ENCODE results near the gene ETHE1.

The ETHE1 gene

GRCh38 chr19:43507880-43508279 lies 19.1 kb downstream of the ETHE1 start:
- TF ChIP-seq, protein P1, sequence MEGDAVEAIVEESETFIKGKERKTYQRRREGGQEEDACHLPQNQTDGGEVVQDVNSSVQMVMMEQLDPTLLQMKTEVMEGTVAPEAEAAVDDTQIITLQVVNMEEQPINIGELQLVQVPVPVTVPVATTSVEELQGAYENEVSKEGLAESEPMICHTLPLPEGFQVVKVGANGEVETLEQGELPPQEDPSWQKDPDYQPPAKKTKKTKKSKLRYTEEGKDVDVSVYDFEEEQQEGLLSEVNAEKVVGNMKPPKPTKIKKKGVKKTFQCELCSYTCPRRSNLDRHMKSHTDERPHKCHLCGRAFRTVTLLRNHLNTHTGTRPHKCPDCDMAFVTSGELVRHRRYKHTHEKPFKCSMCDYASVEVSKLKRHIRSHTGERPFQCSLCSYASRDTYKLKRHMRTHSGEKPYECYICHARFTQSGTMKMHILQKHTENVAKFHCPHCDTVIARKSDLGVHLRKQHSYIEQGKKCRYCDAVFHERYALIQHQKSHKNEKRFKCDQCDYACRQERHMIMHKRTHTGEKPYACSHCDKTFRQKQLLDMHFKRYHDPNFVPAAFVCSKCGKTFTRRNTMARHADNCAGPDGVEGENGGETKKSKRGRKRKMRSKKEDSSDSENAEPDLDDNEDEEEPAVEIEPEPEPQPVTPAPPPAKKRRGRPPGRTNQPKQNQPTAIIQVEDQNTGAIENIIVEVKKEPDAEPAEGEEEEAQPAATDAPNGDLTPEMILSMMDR (IDR thresholded peaks at IDR 0.05; ENCODE audit: low read depth, low read length, missing control alignments): no peak
- DNase-seq (ENCODE audit: low read depth): no peak
- H3K4me3 ChIP-seq (ENCODE audit: low read depth, low read length): no peak overlapping the region

DNA sequence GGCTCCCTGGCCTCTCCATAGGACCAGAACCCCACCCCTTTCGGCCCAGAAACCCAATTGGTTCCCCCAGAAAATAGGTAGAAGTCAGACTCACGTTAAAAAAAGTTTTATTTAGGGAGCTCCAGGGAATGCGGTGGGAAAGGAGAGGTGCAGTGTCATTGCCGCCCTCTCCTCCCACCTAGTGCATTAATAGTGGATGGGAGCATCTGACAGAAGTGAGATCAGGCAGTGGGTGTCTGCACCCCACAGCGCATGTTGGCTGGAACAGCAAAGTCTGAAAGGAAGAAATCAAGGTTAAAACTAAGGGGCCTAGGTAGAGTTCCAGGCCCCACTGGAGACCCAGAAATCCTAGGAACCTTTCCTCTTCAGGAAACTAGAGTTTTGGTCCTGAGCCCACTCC lies 20.4 kb downstream of the ETHE1 start:
- no peak overlapping the region for H3K4me3 ChIP-seq (ENCODE audit: low read depth, low read length)
- TF ChIP-seq, protein P1 (IDR thresholded peaks at IDR 0.05; ENCODE audit: low read depth, low read length, missing control alignments): no peak
- no peak for DNase-seq (ENCODE audit: low read depth)

GRCh38 chr19:43505941-43506340 lies 21.1 kb downstream of the ETHE1 start:
- H3K4me3 ChIP-seq (ENCODE audit: low read depth, low read length): no peak overlapping the region
- no peak for DNase-seq (ENCODE audit: low read depth)
- TF ChIP-seq, protein P1 (IDR thresholded peaks at IDR 0.05; ENCODE audit: low read depth, low read length, missing control alignments): no peak

DNA sequence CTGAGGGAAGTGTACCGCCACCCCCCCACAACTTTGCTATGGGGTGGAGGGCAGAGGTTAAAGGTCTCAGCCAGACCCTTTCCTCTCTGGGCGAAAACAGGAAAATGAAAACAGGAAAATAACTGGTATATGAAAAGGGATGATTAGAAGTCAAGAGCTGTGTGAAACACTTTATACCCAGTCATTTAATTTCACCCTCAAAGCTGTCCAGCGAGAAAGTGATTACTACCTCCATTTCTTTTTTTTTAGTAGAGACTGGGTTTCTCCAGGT lies 21.9 kb downstream of the ETHE1 start:
- TF ChIP-seq, protein P1 (IDR thresholded peaks at IDR 0.05; ENCODE audit: low read depth, low read length, missing control alignments): no peak
- H3K4me3 ChIP-seq (ENCODE audit: low read depth, low read length): peak overlapping the region; percentile 67; the same call in 1 of the 2 replicates
- no peak for DNase-seq (ENCODE audit: low read depth)

GRCh38 chr19:43504426-43505185 lies 22.4 kb downstream of the ETHE1 start, which contains the start of gene PHLDB3:
PHLDB3 (minus strand) TSS chr19:43504746; CDS start chr19:43504118, 628 bp downstream.
- TF ChIP-seq, protein P1 (IDR thresholded peaks at IDR 0.05; ENCODE audit: low read depth, low read length, missing control alignments): no peak
- no peak for DNase-seq (ENCODE audit: low read depth)
- peak within 1 kb of the TSS; percentile 67 for H3K4me3 ChIP-seq (ENCODE audit: low read depth, low read length)

DNA sequence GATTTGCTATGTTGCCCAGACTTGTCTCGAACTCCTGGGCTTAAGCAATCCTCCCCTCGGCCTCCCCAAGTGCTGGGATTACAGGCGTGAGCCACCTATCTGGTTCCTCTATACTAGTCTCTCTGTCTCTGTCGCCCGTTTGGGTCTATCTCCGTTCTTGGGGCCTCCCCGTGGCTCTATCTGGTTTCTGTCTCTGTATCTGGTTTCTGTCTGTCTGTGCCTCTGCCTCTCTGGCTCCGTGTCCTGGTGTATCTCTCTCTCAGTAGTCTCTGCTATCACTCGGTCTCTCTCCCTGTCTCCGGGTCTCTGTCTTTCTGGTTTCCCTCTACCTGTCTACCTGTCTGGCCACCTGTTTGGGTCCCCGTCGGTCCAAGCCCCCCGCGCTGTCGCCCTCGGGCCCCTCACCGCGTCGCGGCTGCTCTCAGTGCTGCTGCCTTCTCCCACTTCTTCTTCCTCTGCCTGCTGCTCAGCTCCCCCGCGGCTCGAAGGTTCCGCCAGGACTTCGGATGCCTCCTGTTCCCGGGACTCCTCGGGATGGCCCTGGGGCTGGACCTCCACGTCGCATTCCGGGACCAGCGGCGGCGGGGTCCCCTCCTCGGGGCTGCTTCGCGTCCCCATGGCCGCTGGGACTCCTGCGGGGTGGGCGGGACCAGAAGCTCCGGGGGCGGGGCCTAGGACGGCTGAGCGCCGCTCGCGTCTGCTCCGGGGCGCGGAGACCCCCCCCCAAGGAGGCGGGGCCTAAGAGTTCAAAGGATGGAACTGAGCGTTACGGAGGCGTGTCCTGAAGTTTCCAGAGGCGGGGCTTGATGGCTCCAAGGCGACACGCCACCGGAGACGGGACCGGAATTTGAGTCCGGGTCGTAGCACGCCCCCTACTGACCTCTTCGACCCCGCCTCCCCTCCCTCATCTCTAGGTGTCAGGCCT lies 23.2 kb downstream of the ETHE1 start:
- DNase-seq (ENCODE audit: low read depth): peak; percentile 73
- TF ChIP-seq, protein P1 (IDR thresholded peaks at IDR 0.05; ENCODE audit: low read depth, low read length, missing control alignments): peak; percentile 14
- peak overlapping the region; percentile 67 for H3K4me3 ChIP-seq (ENCODE audit: low read depth, low read length)
